HG03196 (cell line): ENCODE results near the gene PHKB.
"Not testable (repeated sequence)": the region's sequence is repeated elsewhere in the genome, so short reads cannot be mapped to it uniquely, and the experiment has no call there.

ENCODE experiments used
- ATAC-seq: cut with Tn5 transposase; IDR thresholded peaks from one replicate; pipeline ENCODE4 v1.9.1; 2021; ENCODE audit not compliant: unreplicated experiment

PHKB gene

DNA sequence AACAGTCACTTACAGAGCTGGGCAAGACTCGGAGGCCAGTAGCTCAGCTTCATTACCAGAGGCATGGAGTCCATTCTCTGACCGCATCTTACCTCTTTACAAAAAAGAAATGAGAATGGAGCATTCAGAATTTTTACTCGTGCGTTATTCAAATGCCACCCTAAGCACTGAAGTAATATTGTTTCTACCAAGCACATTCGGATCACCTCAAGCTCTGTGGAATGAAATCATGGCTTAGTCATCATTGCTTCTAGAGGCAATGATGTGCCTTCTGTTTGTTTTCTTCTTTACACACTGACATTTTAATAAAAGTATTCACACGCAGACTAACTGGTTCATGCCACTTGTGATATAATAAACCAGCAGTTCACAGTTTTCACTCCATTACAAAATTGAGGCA lies 206.8 kb downstream of the PHKB start:
- no peak for ATAC-seq

DNA sequence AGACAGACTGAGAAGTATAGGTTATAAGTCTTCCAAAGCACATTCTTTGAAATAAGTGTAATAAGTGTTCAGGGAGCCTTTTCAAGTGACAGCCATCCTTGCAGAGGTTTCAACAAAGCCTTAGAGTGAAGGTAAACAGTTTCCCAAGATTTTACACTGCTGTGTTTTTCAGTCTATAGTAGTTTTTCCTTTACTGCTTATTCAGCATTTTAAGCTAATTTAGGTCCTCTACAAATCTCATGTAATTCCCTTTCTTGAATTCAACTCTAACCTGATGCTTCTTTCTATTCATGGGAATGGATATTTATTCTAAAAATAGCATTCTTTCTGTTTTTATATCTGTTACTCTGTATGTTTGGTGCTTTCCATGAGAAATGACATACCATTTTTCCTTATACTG lies 211.3 kb downstream of the PHKB start:
- ATAC-seq = no peak

DNA sequence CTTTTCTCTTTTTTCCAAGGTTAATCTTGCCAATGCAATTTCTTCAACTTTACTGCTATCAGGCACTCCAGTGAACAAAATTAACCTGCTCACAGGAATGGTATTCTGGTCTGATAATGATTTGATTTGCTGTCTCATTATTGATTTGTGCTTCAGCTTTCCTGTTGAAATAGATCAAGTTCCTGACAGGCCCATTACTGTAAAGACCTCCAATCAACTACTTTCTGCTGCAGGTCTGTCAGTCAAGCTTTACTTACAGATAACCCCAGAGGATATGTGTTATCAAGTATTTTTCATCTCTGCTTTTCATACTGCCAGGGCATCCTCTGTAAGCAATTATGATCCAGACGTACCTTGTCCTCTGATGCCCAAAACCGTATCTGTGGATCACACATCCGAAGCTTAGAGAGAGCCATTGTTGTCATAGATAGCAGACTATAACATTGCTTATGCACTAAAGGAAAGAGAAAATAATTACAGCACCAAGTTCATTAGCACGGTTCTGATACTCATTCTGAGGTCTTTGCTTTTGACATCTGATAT lies 215.6 kb downstream of the PHKB start:
- ATAC-seq = no peak

DNA sequence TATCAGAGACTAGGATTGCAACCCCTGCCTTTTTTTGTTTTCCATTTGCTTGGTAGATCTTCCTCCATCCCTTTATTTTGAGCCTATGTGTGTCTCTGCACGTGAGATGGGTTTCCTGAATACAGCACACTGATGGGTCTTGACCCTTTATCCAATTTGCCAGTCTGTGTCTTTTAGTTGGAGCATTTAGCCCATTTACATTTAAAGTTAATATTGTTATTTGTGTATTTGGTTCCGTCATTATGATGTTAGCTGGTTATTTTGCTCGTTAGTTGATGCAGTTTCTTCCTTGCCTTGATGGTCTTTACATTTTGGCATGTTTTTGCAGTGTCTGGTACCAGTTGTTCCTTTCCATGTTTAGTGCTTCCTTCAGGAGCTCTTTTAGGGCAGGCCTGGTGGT lies 220.4 kb downstream of the PHKB start:
- not testable (repeated sequence) for ATAC-seq

DNA sequence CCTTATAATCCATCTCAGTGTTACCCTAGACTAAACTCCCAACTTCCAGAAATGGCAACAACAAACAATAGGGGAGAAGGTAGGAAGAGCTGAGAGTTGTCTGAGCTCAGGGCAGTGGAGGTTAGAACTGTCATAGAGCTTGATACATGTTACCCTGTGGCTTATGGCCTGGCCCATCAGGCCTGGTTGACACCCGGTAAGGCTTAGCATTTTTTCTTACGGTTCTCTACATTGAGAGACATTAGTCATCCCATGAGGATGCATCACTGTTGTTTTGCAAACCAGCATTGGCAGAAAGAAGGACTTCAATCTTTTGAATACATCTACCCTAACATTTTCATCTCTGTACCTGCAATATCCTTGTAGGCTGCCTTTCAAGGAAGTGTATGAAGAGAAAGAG lies 226.6 kb downstream of the PHKB start:
- ATAC-seq = no peak

DNA sequence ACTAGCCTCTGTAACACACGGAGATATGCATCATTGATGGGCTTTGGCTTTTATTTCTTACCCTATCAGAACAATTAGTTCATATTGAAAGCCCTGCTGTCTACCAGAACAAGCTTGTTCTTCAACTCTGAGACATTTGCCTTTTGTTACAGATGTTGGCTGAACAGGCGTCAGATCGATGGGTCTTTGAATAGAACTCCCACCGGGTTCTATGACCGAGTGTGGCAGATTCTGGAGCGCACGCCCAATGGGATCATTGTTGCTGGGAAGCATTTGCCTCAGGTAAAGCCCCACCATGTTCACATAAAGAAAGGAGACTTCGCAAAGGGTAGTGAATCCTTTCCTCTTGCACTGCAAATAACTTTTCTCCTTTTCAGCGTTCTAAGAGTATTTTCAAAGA lies 232.1 kb downstream of the PHKB start:
- no peak for ATAC-seq

DNA sequence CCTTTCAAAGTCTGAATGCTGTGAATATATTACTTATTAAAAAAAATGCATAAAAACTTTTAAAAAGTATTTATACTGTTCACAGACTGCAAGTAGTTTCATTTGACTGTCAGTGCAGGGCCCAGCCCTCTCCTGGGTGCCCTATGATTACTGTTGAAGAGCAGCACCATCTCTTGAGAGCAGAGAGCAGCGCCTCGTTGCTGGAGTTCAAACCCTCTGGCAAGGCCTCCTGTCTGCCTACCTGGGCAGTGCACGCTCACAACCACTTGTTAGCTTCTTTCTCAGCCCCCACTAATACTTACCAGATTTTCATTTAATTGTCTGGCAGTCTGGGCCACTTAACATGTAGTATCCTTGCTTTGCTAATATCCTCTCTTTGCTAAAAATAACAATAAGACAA lies 233.4 kb downstream of the PHKB start:
- no peak for ATAC-seq

DNA sequence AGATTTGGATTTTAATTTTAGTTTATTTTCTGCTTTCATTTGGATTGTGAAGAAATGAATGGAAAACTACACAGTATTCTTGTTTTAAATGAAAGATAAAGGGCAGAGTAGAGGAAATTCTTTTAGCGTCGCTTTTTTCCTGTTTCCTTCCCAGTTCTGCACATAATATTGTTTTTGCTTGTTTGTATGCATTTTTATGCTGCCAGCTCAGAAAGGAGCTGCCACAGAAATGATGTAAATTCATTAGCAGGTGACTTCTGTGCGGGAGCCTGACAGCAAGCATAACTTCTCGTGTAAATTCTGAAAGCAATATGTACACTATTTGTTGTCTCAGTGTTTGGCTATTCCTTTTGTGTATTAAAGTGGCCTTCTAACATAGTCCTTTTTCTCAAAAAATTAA lies 234.6 kb downstream of the PHKB start:
- ATAC-seq = no peak

DNA sequence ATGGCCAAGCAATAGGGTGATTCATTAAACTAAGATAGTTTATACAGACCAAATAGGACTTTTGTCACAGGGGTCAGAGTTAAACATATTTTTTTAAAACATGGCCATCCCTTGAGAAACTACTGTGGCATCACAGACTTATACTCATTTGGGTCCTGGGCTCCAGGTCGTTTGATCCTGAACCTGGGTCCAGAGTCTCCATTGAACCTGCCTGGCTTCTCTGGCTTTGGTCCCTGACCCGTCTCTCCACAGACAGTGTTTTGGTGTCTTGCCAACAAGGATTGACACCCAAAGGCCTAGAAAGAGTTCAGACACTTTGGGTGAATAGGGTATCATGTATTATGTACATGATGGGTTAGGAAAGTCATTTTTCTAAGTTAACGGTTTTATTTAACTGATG lies 236.7 kb downstream of the PHKB start:
- ATAC-seq = no peak

DNA sequence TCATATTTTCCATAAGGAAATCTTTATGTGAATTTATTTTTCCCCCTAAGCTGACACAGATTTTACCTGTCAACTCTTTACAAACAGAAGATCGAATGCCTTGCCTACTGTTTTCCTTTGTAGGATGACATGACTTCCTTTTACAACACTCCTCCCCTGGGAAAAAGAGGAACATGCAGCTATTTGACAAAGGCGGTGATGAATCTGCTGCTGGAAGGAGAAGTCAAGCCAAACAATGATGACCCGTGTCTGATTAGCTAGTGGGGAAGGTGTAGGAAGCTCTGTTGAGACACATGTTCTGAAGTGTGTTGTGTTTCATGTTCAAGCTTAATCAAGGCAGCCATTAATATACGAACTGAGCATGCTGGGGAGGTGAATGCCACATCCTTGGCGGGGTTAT lies 238.0 kb downstream of the PHKB start:
- no peak for ATAC-seq

DNA sequence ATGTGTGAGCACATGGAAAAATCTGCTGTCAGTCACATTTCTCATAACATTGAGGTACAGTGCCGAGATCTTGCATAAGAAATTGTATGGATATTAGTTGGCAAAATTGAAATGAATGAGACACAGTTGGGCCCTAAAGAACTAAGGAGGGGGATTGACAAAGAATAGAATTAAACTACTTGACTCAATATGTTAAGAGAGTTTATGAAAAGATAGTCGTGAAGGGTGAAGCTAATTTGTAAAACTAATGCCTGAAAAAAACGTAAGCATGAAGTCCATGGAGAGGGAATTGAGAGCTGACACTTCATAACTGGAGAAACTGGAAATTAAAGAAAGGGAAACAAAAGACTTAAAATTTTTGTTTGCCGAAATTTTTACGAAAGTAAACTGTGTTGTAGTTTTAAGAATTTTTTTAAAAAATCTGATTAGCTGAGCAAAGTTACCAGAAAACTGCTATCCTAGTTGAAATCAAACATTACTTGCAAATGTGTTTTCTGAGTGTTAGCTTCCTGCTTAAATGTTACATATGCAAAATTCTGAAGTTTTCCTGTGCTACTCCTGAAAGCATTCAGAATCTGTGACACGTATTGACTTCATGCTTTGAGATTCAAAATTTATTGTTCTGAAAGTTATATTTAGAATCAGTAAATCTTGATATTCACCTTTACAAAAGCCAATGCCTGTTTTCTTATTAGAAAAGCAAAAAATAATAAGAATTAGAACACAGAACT lies 239.9 kb downstream of the PHKB start:
- ATAC-seq = no peak

DNA sequence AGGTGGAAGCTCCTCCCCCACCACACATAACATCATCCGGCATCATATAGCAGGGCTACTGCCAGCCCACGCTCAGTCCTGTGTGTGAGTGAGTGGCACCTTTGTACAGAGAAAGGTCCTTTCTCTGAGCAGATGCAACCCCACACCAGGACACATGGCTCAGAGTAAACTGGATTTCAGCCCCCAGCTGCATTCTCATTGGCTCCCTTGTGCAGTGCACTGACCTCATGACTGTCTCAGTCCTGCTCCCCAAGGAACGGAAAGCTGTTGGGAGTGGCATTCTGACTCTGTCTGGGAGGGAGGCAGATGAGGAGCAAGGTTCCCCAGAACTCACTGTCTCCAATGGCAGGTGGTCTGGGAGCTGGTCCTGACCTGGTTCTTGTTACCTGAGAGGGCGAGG lies 244.1 kb downstream of the PHKB start:
- no peak for ATAC-seq

DNA sequence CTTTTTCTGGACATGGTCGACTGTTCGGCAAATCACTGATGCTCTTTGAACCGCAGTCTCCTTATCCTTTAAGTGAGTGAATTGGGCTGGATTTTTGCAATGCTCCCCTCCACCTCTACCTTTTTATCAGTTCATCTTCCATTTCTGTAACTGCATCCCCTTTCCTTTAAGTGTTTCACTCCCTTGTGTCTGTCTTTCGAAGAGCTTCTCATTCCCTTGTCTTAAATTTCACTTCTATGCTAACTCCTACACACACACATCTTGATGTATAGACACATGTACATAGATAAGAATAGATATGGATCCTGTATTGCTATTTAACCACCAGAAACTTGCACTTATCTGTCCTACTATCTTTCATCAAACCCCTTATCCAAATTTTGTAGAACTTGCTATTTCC lies 250.7 kb downstream of the PHKB start:
- ATAC-seq = no peak

DNA sequence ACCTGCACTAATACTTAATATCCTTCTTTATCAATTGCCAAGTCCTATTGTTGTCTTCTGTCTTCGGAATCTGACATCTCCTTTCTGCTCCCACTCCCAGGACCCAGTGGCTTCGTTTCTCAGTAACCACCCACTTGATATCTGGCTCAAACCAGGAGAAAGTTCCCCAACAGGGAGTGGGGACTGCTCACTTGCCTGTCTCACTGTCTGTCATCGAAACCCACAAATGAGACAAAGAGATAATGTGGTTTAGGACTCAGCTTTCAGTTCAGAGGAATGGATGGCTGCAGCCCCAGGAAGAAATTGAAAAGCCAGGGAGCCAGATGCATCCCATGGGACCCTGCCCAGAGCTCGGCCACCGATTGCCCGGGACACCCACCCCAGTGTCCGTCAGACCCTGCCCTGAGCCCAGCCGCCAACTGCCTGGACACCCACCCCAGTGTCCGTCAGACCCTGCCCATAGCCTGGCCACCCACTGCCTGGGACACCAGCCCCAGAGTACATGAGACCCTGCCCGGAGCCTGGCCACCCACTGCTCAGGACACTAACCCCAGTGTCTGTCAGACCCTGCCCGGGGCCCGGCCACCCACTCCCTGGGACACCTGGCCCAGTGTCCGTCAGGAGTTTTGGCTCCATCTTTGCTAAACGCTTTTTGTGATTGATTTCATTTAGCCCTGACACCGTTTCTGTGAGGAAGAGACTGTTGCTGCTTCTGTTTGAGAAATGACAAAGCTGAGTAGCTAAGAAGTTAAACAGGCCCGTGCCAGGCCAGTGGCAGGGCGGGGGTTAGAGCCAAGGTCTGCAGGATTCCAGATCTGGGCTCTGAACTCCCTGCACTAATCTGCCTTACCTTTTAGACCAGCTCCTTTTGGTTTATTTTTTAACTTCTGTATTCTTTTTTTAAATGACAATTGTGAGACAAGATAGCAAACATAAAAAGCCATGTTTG lies 251.4 kb downstream of the PHKB start:
- no peak for ATAC-seq

DNA sequence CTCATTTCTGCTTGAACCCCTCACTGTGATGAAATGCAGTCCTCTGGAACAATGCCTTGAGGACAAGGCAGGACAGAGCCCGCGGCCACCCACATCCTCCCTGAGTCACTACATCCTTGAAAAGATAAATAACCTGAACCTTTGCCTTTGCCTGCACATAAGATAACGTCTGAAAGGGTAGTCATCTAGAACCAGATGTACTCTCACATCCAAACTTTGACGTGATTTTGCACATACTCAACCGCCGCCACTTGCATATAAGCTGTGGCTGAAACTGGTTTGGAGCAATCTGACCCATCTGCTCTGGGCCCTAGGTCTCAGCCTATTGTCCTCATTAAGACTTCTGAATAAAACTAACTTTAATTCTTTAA lies 252.1 kb downstream of the PHKB start:
- no peak for ATAC-seq

DNA sequence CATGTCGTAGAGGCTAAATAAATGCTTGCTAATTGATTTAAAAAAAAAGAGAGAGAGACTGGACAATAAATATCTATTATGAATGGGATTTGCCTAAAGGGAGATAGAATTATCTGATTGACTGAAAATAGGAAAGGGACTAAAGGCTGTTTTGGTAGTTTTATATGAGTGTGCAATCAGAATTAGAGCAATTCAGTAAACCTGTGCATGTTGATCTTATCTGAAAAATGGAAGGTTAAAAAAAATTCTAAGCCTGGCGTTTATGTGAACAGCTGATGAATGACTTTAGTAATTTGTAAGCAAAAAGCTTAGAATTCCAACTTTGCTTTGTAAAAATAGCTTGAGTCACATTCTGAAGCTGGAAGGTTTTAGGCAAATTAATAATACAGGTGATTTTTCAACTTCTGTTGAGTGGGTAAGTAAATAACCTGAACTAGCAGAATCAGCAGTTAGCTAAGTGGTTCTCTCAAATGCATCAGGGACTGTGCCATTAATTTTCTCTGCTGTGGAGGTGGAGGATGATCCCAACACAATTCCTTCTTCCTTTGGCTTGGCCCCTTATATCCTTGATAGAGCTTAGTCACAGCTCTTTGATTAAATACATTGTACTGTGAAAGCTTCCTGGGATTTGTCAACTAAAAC lies 254.4 kb downstream of the PHKB start:
- no peak for ATAC-seq

DNA sequence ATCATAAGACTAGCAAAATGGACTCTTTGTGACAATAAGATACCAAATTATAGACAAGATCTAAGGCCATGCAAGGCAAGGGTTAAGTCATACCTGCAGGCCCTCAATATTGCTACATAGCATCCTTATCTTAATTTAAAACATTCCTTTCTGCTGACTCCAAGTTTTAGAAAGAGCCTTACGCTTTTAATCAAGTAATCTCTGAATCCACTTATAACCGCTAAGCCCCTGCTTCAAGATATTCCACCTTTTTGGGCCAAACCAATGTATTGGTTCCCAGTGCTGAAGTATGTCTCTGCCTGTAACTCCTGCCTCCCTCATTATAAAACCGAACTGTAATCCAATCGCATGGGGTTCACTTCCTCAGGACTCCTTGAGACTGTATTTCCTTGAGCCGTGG lies 255.4 kb downstream of the PHKB start:
- no peak for ATAC-seq

DNA sequence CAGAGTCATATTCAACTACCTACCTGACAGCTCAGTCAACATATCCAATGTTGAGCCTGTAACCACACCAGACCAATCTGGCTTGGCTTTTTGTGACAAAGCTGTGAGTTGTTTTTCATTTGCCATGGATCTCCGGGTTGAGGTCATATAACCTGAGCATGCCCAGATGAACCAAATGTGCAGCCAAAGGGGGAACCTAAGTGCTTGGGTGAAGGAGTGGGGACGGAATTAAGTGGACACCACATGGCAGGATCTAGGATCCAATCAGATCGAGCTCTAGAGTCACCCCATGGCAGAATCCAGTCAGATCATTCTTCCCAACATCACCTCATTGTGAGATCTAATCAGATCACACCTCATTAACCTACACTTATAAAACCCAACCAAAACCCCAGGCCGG lies 258.6 kb downstream of the PHKB start:
- no peak for ATAC-seq

DNA sequence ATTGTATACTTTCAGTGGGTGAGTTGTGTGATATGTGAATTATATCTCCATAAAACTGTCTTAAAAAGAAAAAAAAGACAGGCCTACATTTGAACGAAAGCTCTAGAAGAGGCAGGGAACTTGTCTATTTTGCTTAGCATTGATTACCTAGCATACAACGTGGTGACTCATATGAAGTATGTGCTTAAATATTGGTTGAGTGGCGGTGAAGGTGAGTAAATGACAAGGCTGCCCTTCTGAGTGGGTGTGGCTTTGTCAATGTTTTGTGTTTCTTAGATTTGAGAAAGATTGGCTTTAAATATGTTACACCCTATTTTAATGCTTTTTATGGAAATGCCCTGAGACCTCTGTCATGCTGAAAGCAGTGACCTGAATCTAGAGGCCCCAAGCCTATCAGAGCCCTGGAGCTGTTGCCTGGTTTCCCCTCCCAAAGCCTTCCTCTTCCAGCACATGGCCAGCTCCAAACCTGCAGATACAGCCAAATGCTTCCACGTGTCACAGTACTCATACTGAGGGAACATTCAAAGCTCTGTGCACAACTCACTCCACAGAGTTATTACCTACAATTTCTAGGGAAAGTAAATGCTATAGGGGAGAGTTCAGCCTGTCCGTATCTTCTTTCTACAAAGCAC lies 260.0 kb downstream of the PHKB start:
- ATAC-seq = no peak

DNA sequence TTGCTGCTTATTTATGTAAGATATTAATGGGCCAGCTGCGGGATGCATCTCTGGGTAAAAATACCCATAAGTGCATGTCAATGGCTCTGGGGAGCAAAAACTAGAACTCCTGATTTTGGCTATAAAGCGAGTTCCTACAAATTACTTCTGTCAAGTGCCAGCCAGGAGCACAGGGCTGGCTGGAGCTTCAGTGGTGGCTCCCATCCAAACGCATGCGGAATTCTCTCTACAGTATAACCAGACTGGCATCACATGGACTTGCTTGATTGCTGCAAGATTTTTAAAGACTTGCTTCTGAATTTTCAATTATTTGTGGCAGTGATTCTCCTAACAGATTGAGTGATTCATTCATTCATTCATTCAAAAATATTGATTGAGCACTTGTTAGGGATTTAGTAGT lies 260.9 kb downstream of the PHKB start:
- ATAC-seq = no peak

DNA sequence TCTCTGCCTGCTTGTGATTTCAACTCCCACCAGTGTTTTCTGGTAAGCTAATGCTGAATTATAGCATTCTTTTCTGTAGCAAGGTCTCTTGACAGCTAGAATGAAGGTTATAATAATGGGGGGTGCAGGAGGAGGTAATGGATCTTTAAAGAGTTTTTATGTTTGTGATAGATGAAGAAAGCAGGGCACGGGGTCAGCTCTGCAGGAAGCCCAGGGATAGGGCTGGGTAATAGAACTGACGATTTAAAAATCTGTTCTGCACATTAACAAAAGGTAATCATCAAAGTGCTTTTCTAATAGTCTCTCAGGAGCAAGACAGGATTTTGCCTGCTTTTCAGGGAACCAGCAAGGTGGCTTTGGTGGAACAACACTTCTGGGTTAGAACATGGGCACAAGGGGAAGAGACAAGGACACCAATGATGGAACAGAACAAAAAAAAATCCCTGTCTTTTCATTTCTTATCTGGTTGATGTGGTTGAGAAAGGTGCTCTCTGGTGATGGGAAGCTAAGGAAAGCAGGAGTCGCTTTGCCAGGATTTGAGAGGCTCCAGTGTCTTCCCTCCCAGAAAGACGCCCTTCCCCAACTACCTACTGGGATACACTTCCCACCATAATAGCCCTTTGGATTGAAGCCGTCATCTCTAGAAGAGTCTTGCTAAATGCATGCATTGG lies 263.1 kb downstream of the PHKB start:
- ATAC-seq = no peak
